B cell (primary cell): ENCODE measurements around the gene UNCX. TPM values are rescaled to one million over a fixed set of nuclear protein-coding genes. Genes with fewer than 3 reads are reported as not detected.
A peak's percentile ranks its signal among the peaks of the same experiment; 100 is the strongest.

Experiments used
- ATAC-seq: fragments of 200-7000 bp; cut with Tn5 transposase; one replicate; pipeline ENCODE4 v1.10.0; 2021; ENCODE audit warnings: low read depth, mild to moderate bottlenecking, moderate number of reproducible peaks, moderate library complexity
- CTCF ChIA-PET: fragments of 350-600 bp; sonication (Branson Sonifier 250); formaldehyde crosslinking; loops from one replicate; lab custom pipeline; 2021; ENCODE audit warnings: antibody characterized with exemption, inconsistent platforms; lab: Charles Lee
- POLR2A ChIA-PET: fragments of 350-600 bp; sonication (Branson Sonifier 250); formaldehyde crosslinking; loops from one replicate; lab custom pipeline; 2021; ENCODE audit warnings: antibody characterized with exemption; lab: Charles Lee
- DNase-seq: peaks from one replicate; pipeline ENCODE4 v3.0.0; 2013
- H2AFZ ChIP-seq: 2 replicates; pipeline ENCODE4 v1.6.1; 2012; ENCODE audit warnings: mild to moderate bottlenecking, low read depth, low read length; ENCODE audit not compliant: insufficient read depth, poor library complexity, severe bottlenecking
- H3K27ac ChIP-seq, 2 donors: 1 replicate in 1 of 2; 2 replicates in 1 of 2; pipeline ENCODE4 v1.5.1; 2012 to 2013; ENCODE audit warnings: low read length in 2 of 2, mild to moderate bottlenecking in 2 of 2, moderate library complexity in 1 of 2
- H3K27me3 ChIP-seq, 4 experiments: fragments of 200-600 bp in 1 of 4; sonication (generic) in 1 of 4; replicated peaks in 1 of 4; 1 replicate in 2 of 4; 2 replicates in 2 of 4; pipeline versions ENCODE4 v1.6.1 to v1.7.0; 2013 to 2016; ENCODE audit warnings: low read length in 3 of 4, mild to moderate bottlenecking in 2 of 4, mixed read lengths in 1 of 4, moderate library complexity in 1 of 4; ENCODE audit not compliant: insufficient read depth in 4 of 4, control insufficient read depth in 3 of 4; ENCODE audit errors: control extremely low read depth in 1 of 4
- H3K36me3 ChIP-seq, 2 experiments: replicated peaks in 1 of 2; 1 replicate in 1 of 2; 2 replicates in 1 of 2; pipeline versions ENCODE4 v1.6.1 to v1.7.1; 2013; ENCODE audit warnings: low read length in 1 of 2; ENCODE audit not compliant: insufficient read depth in 2 of 2, control insufficient read depth in 1 of 2; ENCODE audit errors: control extremely low read depth in 1 of 2, extremely low read depth in 1 of 2
- H3K4me1 ChIP-seq, 2 donors: fragments of 200-600 bp in 1 of 2; sonication (generic) in 1 of 2; 1 replicate in 1 of 2; 2 replicates in 1 of 2; pipeline versions ENCODE4 v1.5.1 to v1.6.1; 2013 to 2017; ENCODE audit warnings: low read length in 2 of 2; ENCODE audit not compliant: control insufficient read depth in 2 of 2, insufficient read depth in 2 of 2
- H3K4me2 ChIP-seq: replicated peaks from 2 replicates; pipeline ENCODE3; 2012; ENCODE audit warnings: mild to moderate bottlenecking, low read depth, low read length; ENCODE audit not compliant: poor library complexity, severe bottlenecking
- H3K4me3 ChIP-seq, 5 experiments: fragments of 200-600 bp in 1 of 5; sonication (generic) in 1 of 5; 1 replicate in 3 of 5; 2 replicates in 2 of 5; pipeline versions ENCODE4 v1.5.1 to v1.7.0; 2011 to 2016; ENCODE audit warnings: low read length in 4 of 5, mild to moderate bottlenecking in 4 of 5, low read depth in 2 of 5, control low read depth in 1 of 5, moderate library complexity in 1 of 5; ENCODE audit not compliant: insufficient read depth in 1 of 5; ENCODE audit errors: control extremely low read depth in 1 of 5, extremely low read depth in 1 of 5
- H3K79me2 ChIP-seq: fragments of 200-600 bp; sonication (generic); one replicate; pipeline ENCODE4 v1.6.0; 2016; ENCODE audit warnings: low read length; ENCODE audit not compliant: control insufficient read depth, insufficient read depth
- H3K9ac ChIP-seq: fragments of 200-600 bp; sonication (generic); 2 replicates; pipeline ENCODE4 v1.6.1; 2017; ENCODE audit warnings: mild to moderate bottlenecking, low read length, moderate library complexity
- H3K9me3 ChIP-seq, 3 donors: one replicate each; pipeline versions ENCODE4 v1.6.1 to v1.7.1; 2013; ENCODE audit warnings: low read length in 2 of 3; ENCODE audit not compliant: control insufficient read depth in 2 of 3, insufficient read depth in 1 of 3; ENCODE audit errors: control extremely low read depth in 1 of 3
- H4K20me1 ChIP-seq: 2 replicates; pipeline ENCODE4 v1.6.0; 2012; ENCODE audit warnings: mild to moderate bottlenecking, low read length; ENCODE audit not compliant: insufficient read depth, control insufficient read depth, poor library complexity, severe bottlenecking
- H3K27ac Mint-ChIP-seq: one replicate; pipeline ENCODE4 v1.8.0; 2021; ENCODE audit warnings: mixed read lengths
- H3K27me3 Mint-ChIP-seq: one replicate; pipeline ENCODE4 v1.8.0; 2021; ENCODE audit warnings: mixed read lengths
- H3K4me1 Mint-ChIP-seq: one replicate; pipeline ENCODE4 v1.8.0; 2021; ENCODE audit warnings: mixed read lengths
- H3K4me3 Mint-ChIP-seq: one replicate; pipeline ENCODE4 v1.8.0; 2021; ENCODE audit warnings: mixed read lengths
- H3K9me3 Mint-ChIP-seq: one replicate; pipeline ENCODE4 v1.8.0; 2022; ENCODE audit warnings: mixed read lengths; ENCODE audit not compliant: insufficient read depth
- EZH2 ChIP-seq: IDR thresholded peaks from 2 replicates; pipeline ENCODE4 v1.6.1; 2012; ENCODE audit warnings: borderline replicate concordance, low read depth, mild to moderate bottlenecking, moderate library complexity, low read length; ENCODE audit not compliant: insufficient read depth, poor library complexity, severe bottlenecking
- WGBS: methylation state at CpG from one replicate; pipeline ENCODE4 v1.1.5; 2013; ENCODE audit warnings: missing lambda C conversion rate; ENCODE audit not compliant: insufficient coverage; 5-methylcytosine and 5-hydroxymethylcytosine counted together
- intact Hi-C: fragments of 100-400 bp; cut with micrococcal nuclease; formaldehyde crosslinking; loops from one replicate; pipeline ENCODE4 v1.10.0; 2022
- polyA minus RNA-seq: library from RNA; depleted of rRNA, polyadenylated mRNA; stranded (reverse); fragments of >200 nt; gene quantifications from 2 replicates; pipeline ENCODE4 v1.2.3, GENCODE V29; 2012
- polyA plus RNA-seq: library from polyadenylated mRNA; depleted of rRNA; stranded (reverse); fragments of >200 nt; gene quantifications from 2 replicates; pipeline ENCODE4 v1.2.3, GENCODE V29; 2012
- total RNA-seq, 2 donors: library from RNA; stranded (reverse); fragments of 120-200 nt in 1 of 2; gene quantifications; 1 replicate in 1 of 2; 2 replicates in 1 of 2; pipeline versions ENCODE4 v1.2.3 to v1.2.4, GENCODE V29; 2013 to 2022
- TF ChIP-seq, protein P1 (sequence below): fragments of 200-600 bp; IDR thresholded peaks from one replicate; pipeline ENCODE4 v1.8.0; 2022; ENCODE audit warnings: antibody characterized with exemption, mild to moderate bottlenecking

The UNCX gene
- total RNA-seq (not detected in 2 replicates), polyA plus RNA-seq (not detected in 2 replicates), polyA minus RNA-seq (not detected in 2 replicates)
- not detected for total RNA-seq (2013)

DNA sequence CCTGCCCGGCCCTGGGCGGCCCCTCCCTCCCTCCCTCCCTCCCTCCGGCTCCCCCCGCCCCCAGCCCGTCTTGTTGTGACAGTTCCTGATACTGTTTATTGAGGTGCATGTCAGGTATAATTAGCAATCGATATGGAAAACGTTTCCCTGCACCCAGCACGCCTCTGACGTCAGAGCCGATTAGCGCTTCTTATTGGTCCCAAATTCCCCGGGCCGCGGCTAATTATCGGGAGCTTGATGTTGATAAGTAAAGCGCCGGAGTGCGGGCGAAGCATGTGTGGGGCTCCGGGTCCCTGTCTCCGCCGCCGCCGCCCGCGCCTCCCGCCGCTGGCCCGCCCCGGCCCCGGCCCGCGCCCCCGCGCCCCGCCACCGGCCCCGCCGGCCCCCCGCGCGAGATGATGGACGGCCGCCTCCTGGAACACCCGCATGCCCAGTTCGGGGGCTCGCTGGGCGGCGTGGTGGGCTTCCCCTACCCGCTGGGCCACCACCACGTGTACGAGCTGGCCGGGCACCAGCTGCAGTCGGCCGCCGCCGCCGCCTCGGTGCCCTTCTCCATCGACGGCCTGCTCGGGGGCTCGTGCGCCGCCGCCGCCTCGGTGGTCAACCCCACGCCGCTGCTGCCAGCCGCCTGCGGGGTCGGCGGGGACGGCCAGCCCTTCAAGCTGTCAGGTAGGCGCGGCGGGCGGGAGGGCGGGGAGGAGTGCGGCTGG lies at the start of gene UNCX:
Gene UNCX (plus strand): TSS at position 250 of the 710 bp plus-strand sequence. CDS start 146 bp downstream, at position 396.
- 13% methylated on average over 75 of the region's 81 CpGs for WGBS
- Histone ChIP-seq H3K79me2 (no peaks in the 10 kb centered on the region), H3K9me3 (peaks cover 0 to 62% (median 23%) of the 10 kb centered on the region in 3 donors), H3K36me3 (no peaks in the 10 kb centered on the region), H3K4me3 (no peak within 1 kb of the TSS), H3K27me3 (peaks cover 0 to 73% (median 53%) of the 10 kb centered on the region in 4 experiments), H3K4me1 (peaks cover 10 to 25% of the 10 kb centered on the region in 2 donors), H2AFZ (no peak within 1 kb of the TSS), H3K4me2 (no peak within 1 kb of the TSS), H3K27ac (no peak within 1 kb of the TSS), H4K20me1 (no peaks in the 10 kb centered on the region), H3K9ac (no peak within 1 kb of the TSS)
- ATAC-seq (no peak), DNase-seq (no peak)
- Mint-ChIP-seq H3K27me3 (peaks cover 44% of the 10 kb centered on the region), H3K27ac (peak within 1 kb of the TSS; percentile 75), H3K4me1 (peaks cover 11% of the 10 kb centered on the region), H3K4me3 (peak within 1 kb of the TSS; percentile 53), H3K9me3 (no peaks in the 10 kb centered on the region)
- CTCF ChIA-PET = no interaction called here
- POLR2A ChIA-PET = no interaction called here
- no peak for TF ChIP-seq EZH2
- TF ChIP-seq, protein P1, sequence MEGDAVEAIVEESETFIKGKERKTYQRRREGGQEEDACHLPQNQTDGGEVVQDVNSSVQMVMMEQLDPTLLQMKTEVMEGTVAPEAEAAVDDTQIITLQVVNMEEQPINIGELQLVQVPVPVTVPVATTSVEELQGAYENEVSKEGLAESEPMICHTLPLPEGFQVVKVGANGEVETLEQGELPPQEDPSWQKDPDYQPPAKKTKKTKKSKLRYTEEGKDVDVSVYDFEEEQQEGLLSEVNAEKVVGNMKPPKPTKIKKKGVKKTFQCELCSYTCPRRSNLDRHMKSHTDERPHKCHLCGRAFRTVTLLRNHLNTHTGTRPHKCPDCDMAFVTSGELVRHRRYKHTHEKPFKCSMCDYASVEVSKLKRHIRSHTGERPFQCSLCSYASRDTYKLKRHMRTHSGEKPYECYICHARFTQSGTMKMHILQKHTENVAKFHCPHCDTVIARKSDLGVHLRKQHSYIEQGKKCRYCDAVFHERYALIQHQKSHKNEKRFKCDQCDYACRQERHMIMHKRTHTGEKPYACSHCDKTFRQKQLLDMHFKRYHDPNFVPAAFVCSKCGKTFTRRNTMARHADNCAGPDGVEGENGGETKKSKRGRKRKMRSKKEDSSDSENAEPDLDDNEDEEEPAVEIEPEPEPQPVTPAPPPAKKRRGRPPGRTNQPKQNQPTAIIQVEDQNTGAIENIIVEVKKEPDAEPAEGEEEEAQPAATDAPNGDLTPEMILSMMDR = no peak
- intact Hi-C loops = no loop called here

DNA sequence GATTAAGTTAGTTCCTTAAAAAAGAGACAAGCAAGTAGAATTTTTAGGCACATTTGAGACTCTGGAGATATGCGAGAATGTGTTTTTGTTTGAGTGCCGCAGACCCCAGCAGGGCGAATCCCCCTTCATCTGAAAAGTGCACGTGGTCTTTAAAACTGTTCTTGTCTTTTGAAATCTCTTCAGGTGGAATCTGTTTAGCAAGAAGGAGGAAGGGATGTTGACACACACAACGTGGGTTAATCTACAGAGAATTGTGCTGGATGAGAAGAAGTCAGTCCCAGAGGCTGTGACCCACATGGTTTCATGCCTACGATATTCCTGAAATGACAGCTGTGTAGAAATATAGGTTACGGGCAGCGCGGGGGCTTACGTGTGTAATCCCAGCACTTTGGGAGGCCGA lies 45.5 kb upstream of the UNCX start:
- no peaks in the 10 kb centered on the region for H3K4me1 ChIP-seq
- H3K4me1 Mint-ChIP-seq = peaks cover 1% of the 10 kb centered on the region
- WGBS = 92% methylated on average over 7 of the region's 11 CpGs
- no peaks in the 10 kb centered on the region for H3K36me3 ChIP-seq
- no peak overlapping the region for H3K27ac Mint-ChIP-seq
- H3K4me3 Mint-ChIP-seq = no peak overlapping the region
- no peak for TF ChIP-seq EZH2
- TF ChIP-seq, protein P1 = no peak
- H3K9me3 ChIP-seq = peaks cover 0 to 17% (median 5%) of the 10 kb centered on the region in 3 donors
- no peak for DNase-seq
- POLR2A ChIA-PET = no interaction called here
- H3K27me3 Mint-ChIP-seq = peaks cover 19% of the 10 kb centered on the region
- no peak overlapping the region for H3K4me3 ChIP-seq
- ATAC-seq = no peak
- CTCF ChIA-PET = no interaction called here
- H3K79me2 ChIP-seq = no peaks in the 10 kb centered on the region
- H3K27ac ChIP-seq = no peak overlapping the region
- intact Hi-C loops = no loop called here
- no peak overlapping the region for H2AFZ ChIP-seq
- peaks cover 2% of the 10 kb centered on the region for H3K9me3 Mint-ChIP-seq
- H3K27me3 ChIP-seq = peaks cover 0 to 16% (median 5%) of the 10 kb centered on the region in 4 experiments
- H4K20me1 ChIP-seq = no peaks in the 10 kb centered on the region
- H3K4me2 ChIP-seq = no peak overlapping the region
- H3K9ac ChIP-seq = no peak overlapping the region
